Measurements from ENCODE around the gene BCAN.
"Not testable (repeated sequence)": the region's sequence is repeated elsewhere in the genome, so short reads cannot be mapped to it uniquely, and the experiment has no call there.

The BCAN gene

GRCh38 chr1:156616463-156616862, 25.5 kb upstream of the BCAN start:
- peak; percentile 98 for DNase-seq (ENCODE audit: low read depth)

- DNase-seq (ENCODE audit: low read depth) = peak; percentile 17
Measured at GRCh38 chr1:156618853-156619581, 22.9 kb upstream of the BCAN start, which contains the start of gene HAPLN2. Gene HAPLN2 (plus strand): TSS chr1:156619415. CDS start chr1:156623491, 4,076 bp downstream.

GRCh38 chr1:156619582-156619955, 22.3 kb upstream of the BCAN start:
- no peak for DNase-seq (ENCODE audit: low read depth)

GRCh38 chr1:156622581-156623297, 19.2 kb upstream of the BCAN start:
- no peak for DNase-seq (ENCODE audit: low read depth)

GRCh38 chr1:156623946-156624813, 17.7 kb upstream of the BCAN start:
- DNase-seq (ENCODE audit: low read depth) = no peak

- DNase-seq (ENCODE audit: low read depth) = no peak
Measured at GRCh38 chr1:156624814-156625435, 17.0 kb upstream of the BCAN start.

- peak; percentile 30 for DNase-seq (ENCODE audit: low read depth)
Measured at GRCh38 chr1:156625436-156626078, 16.4 kb upstream of the BCAN start.

GRCh38 chr1:156626079-156626438, 15.9 kb upstream of the BCAN start:
- no peak for DNase-seq (ENCODE audit: low read depth)

GRCh38 chr1:156627313-156627880, 14.5 kb upstream of the BCAN start:
- peak; percentile 58 for DNase-seq (ENCODE audit: low read depth)

- DNase-seq (ENCODE audit: low read depth) = no peak
Measured at GRCh38 chr1:156629823-156630449, 12.0 kb upstream of the BCAN start.

- DNase-seq (ENCODE audit: low read depth) = not testable (repeated sequence)
Measured at GRCh38 chr1:156631152-156631551, 10.8 kb upstream of the BCAN start.

GRCh38 chr1:156632355-156632754, 9.6 kb upstream of the BCAN start:
- DNase-seq (ENCODE audit: low read depth) = no peak

- DNase-seq (ENCODE audit: low read depth) = peak; percentile 18
Measured at GRCh38 chr1:156638189-156638985, 3.5 kb upstream of the BCAN start.

- DNase-seq (ENCODE audit: low read depth) = no peak
Measured at GRCh38 chr1:156639601-156640101, 2.3 kb upstream of the BCAN start.

GRCh38 chr1:156640842-156641706, 843 bp upstream of the BCAN start:
- no peak for DNase-seq (ENCODE audit: low read depth)

- no peak for DNase-seq (ENCODE audit: low read depth)
Measured at GRCh38 chr1:156642265-156643048, 540 bp downstream of the BCAN start.

- no peak for DNase-seq (ENCODE audit: low read depth)
Measured at GRCh38 chr1:156643049-156643777, 1.3 kb downstream of the BCAN start.

Data from amniotic epithelial cell (primary cell).